Measurements from ENCODE around the gene PRKCQ.
"Not testable (repeated sequence)": the region's sequence is repeated elsewhere in the genome, so short reads cannot be mapped to it uniquely, and the experiment has no call there.

The PRKCQ gene

DNA sequence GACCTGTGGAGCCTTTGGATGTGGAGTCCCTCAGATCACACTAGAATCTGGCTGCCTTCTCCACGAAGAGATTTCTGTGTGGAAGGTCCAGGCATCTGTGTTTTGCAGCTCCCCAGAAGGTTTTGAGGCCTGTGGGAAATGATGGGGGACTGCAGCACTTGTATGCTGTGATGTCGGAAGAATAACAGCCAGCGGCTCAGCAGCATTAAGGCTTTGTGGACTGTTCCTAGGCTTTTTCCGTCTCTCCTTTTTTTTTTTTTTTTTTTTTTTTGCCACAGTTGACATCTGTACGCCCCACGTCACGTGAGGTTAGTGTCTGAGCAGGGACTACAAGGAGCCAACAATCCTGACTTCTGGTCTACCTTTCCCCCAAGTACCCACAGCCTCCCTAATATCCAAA lies 196.0 kb downstream of the PRKCQ start:
- H3K27me3 Mint-ChIP-seq, result no peaks in the 10 kb centered on the region
- peaks cover 33% of the 10 kb centered on the region for H3K4me1 Mint-ChIP-seq
- H3K4me3 Mint-ChIP-seq, result no peak overlapping the region
- peak overlapping the region in 1 of 2 donors; percentile 50 for H3K27ac Mint-ChIP-seq
- DNase-seq (no peak), ATAC-seq (no peak)
- peaks cover 43 to 52% of the 10 kb centered on the region in 2 donors for H3K9me3 Mint-ChIP-seq

DNA sequence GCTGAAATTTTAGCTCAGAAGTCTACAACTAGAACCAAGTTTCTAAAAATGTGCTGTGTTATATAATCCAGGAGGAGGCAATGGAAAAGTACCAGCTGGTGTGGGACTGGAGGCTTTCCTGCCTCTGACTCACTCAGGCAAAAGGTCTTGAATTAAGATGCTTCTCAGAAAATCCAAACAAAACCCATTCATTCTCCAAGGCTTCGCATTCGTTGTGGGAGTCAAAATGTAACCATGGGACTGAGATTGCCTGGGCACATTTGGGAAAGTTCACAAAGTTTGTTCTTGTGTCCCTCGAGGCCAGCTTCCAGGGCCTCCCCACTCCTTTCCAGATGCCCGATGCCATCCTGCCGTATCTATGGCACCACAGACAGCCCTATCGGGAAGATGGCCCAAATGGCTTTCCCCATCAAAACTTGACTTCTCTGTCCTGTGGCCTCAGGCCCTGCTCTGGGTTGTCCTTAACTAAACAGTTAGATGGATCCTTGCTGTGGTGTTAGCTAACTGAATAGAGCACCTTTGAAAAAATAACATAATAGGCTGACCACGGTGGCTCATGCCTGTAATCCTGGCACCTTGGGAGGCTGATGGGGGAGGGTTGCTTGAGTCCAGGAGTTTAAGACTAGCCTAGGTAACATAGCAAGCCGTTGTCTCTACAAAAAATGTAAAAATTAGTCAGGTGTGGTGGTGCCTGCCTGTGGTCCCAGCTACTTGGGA lies 196.8 kb downstream of the PRKCQ start:
- ATAC-seq (no peak), DNase-seq (no peak)
- peaks cover 25% of the 10 kb centered on the region for H3K4me1 Mint-ChIP-seq
- peaks cover 46 to 53% of the 10 kb centered on the region in 2 donors for H3K9me3 Mint-ChIP-seq
- peak overlapping the region in 1 of 2 donors; percentile 79 for H3K4me3 Mint-ChIP-seq
- no peaks in the 10 kb centered on the region for H3K27me3 Mint-ChIP-seq
- H3K27ac Mint-ChIP-seq, result peak overlapping the region in 1 of 2 donors; percentile 55

DNA sequence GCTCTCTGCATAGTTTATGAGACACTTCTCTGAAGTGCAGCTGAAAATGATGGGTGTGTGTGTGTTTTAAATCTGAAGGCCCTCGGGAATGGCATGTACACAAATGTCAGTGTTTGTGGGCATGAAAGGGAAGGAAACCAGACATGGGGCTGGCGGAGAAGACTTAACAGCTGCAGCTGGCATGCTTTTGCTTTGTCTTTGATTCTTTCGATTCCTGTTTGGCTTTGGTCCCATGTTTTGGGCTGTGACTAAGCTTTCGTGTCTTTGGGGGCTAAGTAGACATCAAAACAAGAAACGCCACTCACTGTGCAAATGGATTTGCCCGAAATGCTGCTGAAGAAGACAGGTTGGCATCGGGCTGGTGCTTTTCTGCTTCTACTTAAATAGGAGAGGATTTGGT lies 198.0 kb downstream of the PRKCQ start:
- DNase-seq (peak; percentile 33 to 62), ATAC-seq (peak; percentile 92)
- H3K4me1 Mint-ChIP-seq, result peaks cover 20% of the 10 kb centered on the region
- H3K9me3 Mint-ChIP-seq, result peaks cover 48 to 54% of the 10 kb centered on the region in 2 donors
- H3K4me3 Mint-ChIP-seq, result peak overlapping the region; percentile 69 to 79
- H3K27ac Mint-ChIP-seq, result peak overlapping the region; percentile 74 to 82
- H3K27me3 Mint-ChIP-seq, result no peaks in the 10 kb centered on the region

DNA sequence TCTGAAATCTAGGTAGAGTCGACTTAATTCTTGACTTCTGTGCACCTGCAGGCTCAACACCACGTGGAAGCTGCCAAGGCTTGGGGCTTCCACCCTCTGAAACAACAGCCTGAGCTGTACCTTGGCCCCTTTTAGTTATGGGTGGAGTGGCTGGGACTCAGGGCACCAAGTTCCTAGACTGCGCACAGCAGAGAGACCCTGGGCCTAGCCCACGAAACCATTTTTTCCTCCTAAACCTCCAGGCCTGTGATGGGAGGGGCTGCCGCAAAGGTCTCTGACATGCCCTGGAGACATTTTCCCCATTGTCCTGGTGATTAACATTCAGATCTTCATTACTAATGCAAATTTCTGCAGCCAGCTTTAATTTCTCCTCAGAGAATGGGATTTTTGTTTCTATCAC lies 199.6 kb downstream of the PRKCQ start:
- ATAC-seq, H3K4me3 Mint-ChIP-seq, DNase-seq, H3K27ac Mint-ChIP-seq, H3K27me3 Mint-ChIP-seq: not testable (repeated sequence)
- H3K9me3 Mint-ChIP-seq, result peaks cover 45 to 50% of the 10 kb centered on the region in 2 donors
- H3K4me1 Mint-ChIP-seq, result peaks cover 20% of the 10 kb centered on the region

DNA sequence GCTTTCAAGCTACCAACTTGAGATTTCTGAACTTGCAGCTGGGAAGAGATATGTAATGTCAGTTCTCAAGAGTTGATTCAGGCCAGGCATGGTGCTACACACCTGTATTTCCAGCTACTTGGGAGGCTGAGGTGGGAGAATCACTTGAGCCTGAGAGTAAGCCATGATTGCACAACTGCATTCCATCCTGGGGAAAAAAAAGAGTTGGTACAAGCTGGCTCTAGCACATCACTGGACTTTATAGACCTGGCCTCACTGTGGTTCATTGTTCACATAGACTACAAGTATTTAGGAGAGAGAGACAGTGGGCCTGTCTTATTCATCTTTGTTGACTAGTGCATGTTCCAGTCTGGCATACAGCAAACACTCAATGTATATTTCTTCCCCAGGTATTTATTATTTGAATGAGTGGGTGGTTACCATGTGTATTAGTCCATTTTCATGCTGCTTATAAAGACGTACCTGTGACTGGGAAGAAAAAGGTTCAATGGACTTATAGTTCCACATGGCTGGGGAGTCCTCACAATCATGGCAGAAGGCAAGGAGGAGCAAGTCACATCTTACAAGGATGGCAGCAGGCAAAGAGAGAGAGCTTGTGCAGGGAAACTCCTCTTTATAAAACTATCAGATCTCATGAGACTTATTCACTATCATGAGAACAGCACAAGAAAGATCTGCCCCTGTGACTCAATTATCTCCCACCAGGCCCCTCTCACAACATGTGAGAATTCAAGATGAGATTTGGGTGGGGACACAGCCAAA lies 200.9 kb downstream of the PRKCQ start:
- H3K27ac Mint-ChIP-seq, result no peak overlapping the region
- peaks cover 20% of the 10 kb centered on the region for H3K4me1 Mint-ChIP-seq
- H3K27me3 Mint-ChIP-seq, result no peaks in the 10 kb centered on the region
- ATAC-seq (no peak), DNase-seq (no peak)
- H3K4me3 Mint-ChIP-seq, result no peak overlapping the region
- H3K9me3 Mint-ChIP-seq, result peaks cover 45 to 50% of the 10 kb centered on the region in 2 donors

Data from stimulated activated naive CD8-positive, alpha-beta T cell treated with anti-CD3 and anti-CD28 coated beads, Interleukin-15, amount 100 ng/mL, for 72 hours (primary cell).